Measurements from ENCODE around the gene SLC1A7.

DNA sequence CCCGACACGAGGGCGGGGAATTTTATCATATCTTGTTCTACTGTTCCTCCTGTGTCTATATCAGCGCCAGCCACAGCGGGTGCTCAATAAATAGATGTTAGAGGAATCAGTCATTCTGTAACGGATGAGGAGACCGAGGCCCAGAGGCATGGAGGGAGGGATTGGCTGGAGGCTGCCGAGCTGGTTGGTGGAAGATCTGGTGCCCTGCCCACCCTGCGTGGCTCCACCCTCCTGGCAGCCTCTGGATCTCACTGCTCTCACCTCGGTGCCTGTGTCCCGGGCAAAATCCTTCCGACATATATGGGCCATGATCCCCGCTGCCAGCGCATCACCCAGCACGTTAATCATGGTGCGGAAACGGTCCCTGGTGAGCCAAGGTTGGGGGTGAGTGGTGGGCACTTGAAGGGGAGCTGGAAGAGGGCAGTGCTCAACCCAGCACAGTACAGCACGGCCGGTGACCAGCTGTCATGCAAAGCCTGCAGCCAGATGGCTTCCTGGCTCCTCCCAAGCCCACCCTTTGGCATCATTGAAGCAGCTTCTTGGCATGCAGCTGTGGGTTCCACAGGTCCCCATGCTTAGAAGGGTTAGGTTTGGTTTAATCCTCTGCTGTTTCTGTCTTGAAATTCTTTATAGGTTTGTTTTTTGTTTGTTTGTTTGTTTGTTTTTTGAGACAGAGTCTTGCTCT lies 53.7 kb downstream of the SLC1A7 start:
- TF ChIP-seq, protein P1, sequence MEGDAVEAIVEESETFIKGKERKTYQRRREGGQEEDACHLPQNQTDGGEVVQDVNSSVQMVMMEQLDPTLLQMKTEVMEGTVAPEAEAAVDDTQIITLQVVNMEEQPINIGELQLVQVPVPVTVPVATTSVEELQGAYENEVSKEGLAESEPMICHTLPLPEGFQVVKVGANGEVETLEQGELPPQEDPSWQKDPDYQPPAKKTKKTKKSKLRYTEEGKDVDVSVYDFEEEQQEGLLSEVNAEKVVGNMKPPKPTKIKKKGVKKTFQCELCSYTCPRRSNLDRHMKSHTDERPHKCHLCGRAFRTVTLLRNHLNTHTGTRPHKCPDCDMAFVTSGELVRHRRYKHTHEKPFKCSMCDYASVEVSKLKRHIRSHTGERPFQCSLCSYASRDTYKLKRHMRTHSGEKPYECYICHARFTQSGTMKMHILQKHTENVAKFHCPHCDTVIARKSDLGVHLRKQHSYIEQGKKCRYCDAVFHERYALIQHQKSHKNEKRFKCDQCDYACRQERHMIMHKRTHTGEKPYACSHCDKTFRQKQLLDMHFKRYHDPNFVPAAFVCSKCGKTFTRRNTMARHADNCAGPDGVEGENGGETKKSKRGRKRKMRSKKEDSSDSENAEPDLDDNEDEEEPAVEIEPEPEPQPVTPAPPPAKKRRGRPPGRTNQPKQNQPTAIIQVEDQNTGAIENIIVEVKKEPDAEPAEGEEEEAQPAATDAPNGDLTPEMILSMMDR (IDR thresholded peaks at IDR 0.05; ENCODE audit: low read depth, low read length, missing input control) = no peak
- TF ChIP-seq GABPA (IDR thresholded peaks at IDR 0.05 in 1 of 2, conservative IDR thresholded peaks at IDR 0.05 in 1 of 2) (no peak), SP1 (IDR thresholded peaks at IDR 0.05) (no peak), TAF1 (conservative IDR thresholded peaks at IDR 0.05) (no peak)
- TF ChIP-seq, protein P2, sequence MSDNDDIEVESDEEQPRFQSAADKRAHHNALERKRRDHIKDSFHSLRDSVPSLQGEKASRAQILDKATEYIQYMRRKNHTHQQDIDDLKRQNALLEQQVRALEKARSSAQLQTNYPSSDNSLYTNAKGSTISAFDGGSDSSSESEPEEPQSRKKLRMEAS (IDR thresholded peaks at IDR 0.05) = no peak
